HG02885 (cell line): ENCODE measurements around the gene PLA2G4F.
"Not testable (repeated sequence)": the region's sequence is repeated elsewhere in the genome, so short reads cannot be mapped to it uniquely, and the experiment has no call there.

Experiments used
- ATAC-seq: cut with Tn5 transposase; IDR thresholded peaks from one replicate; pipeline ENCODE4 v1.9.1; 2021; ENCODE audit warnings: mild to moderate bottlenecking; ENCODE audit not compliant: unreplicated experiment, poor library complexity

The PLA2G4F gene

DNA sequence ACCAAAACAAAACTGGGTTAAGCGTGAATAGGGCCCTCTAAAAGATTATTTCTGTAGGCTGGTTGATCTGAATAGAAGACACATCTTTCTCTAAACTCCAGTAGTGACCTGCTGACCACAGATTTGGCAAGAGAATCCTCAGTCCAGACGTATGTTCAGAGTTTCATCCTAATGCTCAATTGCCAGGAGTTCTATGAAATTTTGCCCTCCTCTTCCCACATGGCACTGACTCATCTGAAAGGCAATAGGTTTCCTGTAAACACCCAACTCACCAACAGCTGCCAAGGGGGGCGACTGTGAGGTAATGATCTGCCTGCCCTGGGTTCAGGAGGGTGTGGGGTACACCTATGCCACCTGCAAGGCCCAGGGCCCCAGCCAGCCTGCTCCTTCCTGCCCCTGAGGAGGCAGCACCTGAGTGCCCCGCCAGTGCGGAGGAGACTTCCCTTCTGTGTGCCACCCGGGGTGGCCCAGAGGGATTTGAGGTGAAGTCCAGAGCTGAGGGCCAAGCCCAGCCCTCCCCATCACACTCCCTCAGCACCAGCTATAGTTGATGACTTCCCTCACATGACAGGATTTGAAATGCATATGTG is 53.7 kb downstream of the PLA2G4F start:
- no peak for ATAC-seq

DNA sequence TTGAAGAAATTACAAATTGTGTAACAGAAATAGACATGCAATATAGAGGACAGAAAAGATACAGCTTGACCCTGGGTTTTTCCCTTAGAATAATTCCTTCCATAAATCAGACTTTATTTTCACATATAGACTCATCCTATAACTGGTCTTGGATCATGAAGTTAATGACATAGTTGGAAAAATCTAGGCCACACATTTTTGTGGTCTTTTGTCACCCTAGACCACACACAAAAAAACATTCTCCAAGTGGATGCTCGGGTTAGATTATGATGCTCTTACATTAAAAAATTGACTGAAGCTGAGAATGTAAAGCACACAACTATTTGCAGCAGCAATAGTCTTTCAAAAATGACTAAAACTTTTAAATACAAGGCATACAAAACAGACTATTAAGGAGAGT is 54.6 kb downstream of the PLA2G4F start:
- no peak for ATAC-seq

DNA sequence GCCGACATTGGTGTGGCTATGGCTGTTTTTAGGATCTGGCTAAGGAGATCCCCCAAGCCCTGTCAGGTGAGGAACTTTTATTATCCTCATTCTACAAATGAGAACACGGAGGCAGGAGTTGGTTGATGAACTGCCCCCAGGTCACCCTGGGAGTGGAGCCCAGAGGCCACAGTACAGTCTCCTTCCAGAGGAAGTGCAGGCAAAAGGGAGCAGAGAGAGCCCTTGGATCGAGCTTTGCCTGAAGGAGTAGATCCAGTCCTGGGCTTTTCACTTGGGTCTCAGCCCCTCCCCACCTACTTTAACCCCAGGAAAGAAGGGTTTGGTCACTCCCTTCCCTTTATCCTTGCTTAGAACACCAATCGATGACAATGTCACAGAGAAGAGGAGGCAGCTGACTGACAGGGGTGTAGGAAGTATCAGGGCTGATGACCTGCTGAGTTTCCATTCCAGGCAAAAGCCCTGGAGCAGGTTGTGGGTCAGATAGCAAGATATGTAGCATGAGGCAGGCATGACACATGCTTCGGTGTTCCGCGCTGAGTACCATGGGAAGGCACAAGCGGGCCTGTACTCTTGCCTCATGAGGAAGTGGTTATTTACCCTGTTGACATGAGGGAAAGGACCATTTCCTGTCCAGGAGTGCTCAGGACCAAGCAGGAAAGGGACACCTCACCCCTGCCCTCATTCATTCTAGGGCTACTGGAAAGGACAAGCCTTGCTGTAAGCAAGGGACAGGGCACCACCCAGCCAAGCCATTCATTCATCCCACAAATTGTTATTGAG is 56.2 kb downstream of the PLA2G4F start:
- ATAC-seq, result no peak

DNA sequence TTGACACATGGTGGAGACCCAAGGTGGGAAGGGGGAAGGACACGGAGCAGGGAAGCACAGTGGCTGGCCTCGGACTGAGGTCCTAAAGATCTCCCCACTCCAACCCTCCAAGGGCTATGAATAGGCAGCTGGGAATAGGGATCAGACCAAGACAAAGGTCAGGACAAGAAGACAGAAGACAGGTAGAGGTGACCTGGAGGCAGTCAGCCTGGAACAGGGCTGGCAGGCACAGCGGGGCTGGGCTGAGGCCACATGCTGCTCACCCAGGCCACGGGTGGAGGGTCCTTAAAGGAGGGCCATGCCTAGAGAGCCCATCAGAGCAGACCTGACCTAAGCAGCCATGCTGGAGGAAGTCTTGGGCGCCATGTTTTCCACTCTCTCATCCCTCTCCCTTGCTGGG is 59.4 kb downstream of the PLA2G4F start:
- ATAC-seq, result no peak

DNA sequence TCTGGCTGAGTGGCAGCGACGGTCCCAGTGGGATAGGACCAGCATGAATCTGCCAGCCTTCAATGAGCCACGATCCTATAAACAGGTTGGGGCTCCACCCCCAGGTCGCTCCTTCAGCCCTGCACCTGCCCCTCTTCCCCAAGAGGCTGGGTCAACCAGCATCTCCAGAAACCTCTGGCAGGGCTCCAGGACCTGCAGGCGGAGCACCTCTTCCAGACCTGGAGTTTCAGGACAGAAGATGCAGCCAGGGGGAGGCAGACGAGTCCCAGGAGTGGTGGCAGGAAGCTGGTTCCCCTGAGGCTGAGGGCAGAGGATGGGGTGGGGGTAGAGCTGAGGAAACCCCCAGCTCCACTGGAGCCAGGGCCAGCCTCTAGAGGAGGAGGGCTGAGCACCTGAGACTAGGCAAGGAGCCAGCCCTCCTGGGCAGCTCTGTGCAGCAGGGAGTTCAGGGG is 61.9 kb downstream of the PLA2G4F start, which contains the start of gene PLA2G4D:
PLA2G4D (minus strand) TSS at position 51 of the 452 bp plus-strand sequence. CDS start 103 bp downstream, outside the sequence.
- no peak for ATAC-seq

DNA sequence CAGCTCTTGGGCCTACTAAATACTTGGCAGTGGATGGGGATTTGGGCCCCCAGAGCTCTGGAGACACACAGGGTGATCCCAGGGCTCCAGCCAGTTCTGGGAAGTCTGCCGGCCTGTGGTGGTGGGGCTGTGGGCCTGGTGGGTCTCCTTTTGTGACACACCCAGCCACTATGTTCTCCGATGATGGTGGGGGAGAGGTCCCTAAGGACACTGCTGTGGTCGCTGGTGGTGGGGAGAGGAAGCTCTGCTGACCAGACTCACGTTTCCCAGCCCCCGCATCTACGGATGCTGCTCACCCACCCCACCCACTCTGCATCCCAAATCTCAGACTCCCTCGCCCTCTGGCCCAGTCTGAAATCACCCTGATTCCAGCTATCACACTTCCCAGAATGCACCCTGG is 62.5 kb downstream of the PLA2G4F start:
- no peak for ATAC-seq

DNA sequence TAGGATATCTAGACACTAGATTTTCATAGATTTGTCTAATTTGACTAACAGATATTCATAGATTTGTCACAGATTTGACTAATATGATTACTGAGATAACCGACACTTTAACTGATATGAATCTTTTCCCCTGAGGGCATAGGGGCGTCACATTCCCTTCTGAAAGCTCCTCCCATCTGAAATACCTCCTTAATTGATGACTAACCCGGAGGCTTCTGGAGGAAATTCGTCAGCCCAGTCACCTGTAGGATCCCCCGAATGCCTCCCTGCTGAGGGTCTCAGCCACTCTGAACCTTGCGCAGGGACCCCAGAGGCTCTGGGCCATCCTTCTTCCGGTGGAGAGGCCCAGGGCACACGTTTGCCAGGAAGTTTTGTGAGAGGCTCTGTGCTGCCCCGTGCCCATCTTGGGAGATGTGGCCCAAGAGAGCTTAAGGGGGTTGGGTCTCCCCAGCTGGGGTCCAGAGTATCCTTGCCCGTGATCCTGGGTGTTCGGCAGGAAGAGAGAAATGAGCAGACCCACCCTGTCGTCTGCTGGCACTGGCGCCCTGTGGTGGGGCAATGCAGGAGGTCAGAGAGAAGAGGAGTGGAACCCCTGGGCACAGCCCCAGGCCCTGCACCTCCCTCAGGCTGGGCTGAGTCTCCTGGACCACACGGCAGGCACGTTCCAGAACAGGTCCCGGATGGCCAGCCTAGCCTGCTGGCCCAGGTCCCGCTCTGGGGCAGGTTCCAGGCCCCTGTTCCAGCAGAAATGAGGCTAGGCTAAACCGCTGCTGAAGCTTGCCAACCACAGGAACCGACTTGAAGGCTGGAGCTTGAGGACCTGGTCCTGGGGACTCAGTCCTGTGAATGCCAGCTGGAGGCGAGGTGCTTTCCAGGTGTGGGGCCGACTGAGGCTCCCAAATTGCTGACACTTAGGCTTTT is 63.8 kb downstream of the PLA2G4F start:
- ATAC-seq, result no peak

DNA sequence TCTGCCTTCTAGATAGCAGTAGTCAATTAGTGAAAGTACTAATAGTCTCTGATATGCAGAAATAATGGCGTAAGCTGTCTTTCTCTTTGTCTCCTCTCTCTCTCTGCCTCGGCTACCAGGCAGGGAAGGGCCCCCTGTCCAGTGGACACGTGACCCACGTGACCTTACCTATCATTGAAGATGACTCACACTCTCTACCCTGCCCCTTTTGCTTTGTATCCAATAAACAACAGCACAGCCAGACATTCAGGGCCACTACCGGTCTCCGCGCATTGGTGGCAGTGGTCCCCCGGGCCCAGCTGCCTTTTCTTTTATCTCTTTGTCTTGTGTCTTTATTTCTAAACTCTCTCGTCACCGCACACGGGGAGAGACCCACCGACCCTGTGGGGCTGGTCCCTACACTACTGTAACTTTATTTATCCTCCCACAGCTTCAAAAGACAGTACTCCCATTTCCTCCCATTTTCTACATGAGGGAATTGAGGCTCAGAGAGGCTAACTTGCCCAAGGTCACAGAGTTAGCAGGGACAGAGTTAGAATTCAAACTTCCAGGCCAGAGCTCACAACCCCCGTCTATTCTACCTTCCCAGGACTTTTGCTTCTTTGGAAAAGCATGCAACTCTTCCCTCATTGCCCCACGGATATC is 64.6 kb downstream of the PLA2G4F start:
- ATAC-seq, result not testable (repeated sequence)

DNA sequence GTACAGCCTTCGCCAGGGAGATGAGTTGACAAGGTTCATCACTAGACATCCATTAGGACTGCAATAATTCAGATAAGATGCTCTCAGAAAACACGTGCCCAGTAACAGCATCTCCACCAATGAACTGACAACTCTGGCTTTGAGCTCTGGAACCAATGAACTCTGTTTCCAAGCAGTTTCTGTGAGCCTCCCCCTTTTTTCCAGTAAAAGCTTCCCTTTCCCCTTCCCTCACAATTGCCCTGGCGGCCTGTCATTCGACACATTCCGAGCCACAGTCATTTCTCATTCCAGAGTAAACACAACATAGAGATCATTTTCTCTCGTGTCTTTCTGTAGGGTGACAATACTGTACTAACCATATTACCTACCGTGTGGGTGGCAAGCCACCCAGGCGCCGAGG is 65.7 kb downstream of the PLA2G4F start:
- no peak for ATAC-seq

DNA sequence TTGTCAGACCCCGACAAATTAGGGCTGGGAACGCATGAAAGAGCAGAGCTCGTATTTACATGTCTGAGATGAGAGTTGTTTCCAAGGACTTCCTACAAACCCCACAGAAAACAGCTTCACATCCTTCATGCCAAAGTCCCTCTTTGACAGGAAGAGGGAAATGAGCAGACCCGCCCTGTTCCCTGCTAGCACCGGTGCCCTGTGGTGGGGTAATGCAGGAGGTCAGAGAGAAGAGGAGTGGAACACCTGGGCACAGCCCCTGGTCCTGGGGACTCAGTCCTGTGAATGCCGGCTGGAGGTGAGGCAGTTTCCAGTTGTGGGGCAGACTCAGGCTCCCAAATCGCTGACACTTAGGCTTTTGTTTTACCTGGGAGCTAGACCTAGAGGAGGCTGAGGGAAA is 66.1 kb downstream of the PLA2G4F start:
- no peak for ATAC-seq

DNA sequence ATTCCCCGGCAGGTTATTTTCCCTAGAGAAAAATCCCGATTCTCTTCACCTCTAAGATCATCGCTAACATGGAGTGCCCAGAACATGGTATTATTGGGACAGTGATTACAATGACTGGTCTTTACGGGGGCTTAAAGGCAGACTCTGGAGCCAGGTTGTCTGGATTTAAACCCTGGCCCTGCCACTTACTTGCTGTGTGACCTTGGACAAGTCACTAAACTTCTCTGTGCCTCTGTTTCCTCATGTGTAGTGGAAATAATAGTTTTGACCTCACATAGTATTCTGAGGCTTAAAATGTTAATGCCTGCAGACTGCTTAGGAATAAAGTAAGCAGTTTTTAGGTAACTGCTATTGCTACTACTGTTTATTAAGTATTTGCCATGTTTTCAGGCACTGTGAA is 66.5 kb downstream of the PLA2G4F start:
- no peak for ATAC-seq
